Ovary (tissue), 9 donors: ENCODE measurements around the gene ASAP2. TPM values are rescaled to one million over a fixed set of nuclear protein-coding genes. Genes with fewer than 3 reads are reported as not detected.

ENCODE experiments used
- DNase-seq, 5 donors: peaks; one replicate each; pipeline ENCODE4 v3.0.0-alpha.2; 2019 to 2020
- H3K27ac ChIP-seq, 2 donors: fragments of 200-600 bp; one replicate each; pipeline versions ENCODE4 v1.5.1 to v1.8.0; 2019 to 2022
- H3K27me3 ChIP-seq: fragments of 200-600 bp; one replicate; pipeline ENCODE4 v1.8.0; 2022
- H3K36me3 ChIP-seq: fragments of 200-600 bp; sonication (generic); one replicate; pipeline ENCODE4 v1.5.1; 2019
- H3K4me1 ChIP-seq: one replicate; pipeline ENCODE4 v1.8.1; 2013; ENCODE audit warnings: mild to moderate bottlenecking, moderate library complexity; ENCODE audit not compliant: insufficient read depth
- H3K4me3 ChIP-seq: fragments of 200-600 bp; sonication (generic); one replicate; pipeline ENCODE4 v1.5.1; 2017
- H3K9me3 ChIP-seq, 2 donors: fragments of 200-600 bp in 1 of 2; sonication (generic) in 1 of 2; one replicate each; pipeline versions ENCODE4 v1.5.1 to v1.8.1; 2013 to 2019; ENCODE audit warnings: mild to moderate bottlenecking in 1 of 2, moderate library complexity in 1 of 2
- CTCF ChIP-seq, 3 donors: fragments of 450-650 bp in 2 of 3; fragments of 200-600 bp in 1 of 3; IDR thresholded peaks; one replicate each; pipeline versions ENCODE4 v1.5.1 to v1.8.0; 2016 to 2022; ENCODE audit warnings: antibody characterized with exemption in 3 of 3, mild to moderate bottlenecking in 1 of 3
- EP300 ChIP-seq: sonication (generic); formaldehyde crosslinking; IDR thresholded peaks from one replicate; pipeline ENCODE4 v1.6.1; 2017; ENCODE audit warnings: antibody characterized with exemption
- POLR2A ChIP-seq: fragments of 450-650 bp; IDR thresholded peaks from one replicate; pipeline ENCODE4 v1.6.1; 2017; ENCODE audit warnings: antibody characterized with exemption, mild to moderate bottlenecking, moderate library complexity
- WGBS, 3 donors: extraction: QIAGEN DNeasy Blood & Tissue Kit in 1 of 3; methylation state at CpG; one replicate each; pipeline versions ENCODE4 v1.1.5 to v1.1.7; 2013 to 2017; 5-methylcytosine and 5-hydroxymethylcytosine counted together
- intact Hi-C, 4 donors: fragments of 100-400 bp; cut with DNase I; formaldehyde crosslinking; loops; one replicate each; pipeline versions ENCODE4 v1.11.0 to v1.15.1; 2022 to 2023
- polyA plus RNA-seq, 2 donors: library from polyadenylated mRNA; stranded (reverse); fragments of 200-250 nt in 1 of 2; fragments of 350-450 nt in 1 of 2; fragmentation: Illumina TruSeq in 1 of 2; extraction: RNeasy Lipid Tissue Mini Kit (QIAGEN cat#74804) in 1 of 2; gene quantifications; one replicate each; pipeline ENCODE4 v1.2.3, GENCODE V29; 2013 to 2014
- total RNA-seq, 7 donors: library from RNA; depleted of rRNA in 2 of 7; stranded (reverse); fragments of >200 nt in 2 of 7; fragmentation: NEBNext Ultra II Directional in 3 of 7; extraction: Animal tissue kit (Norgen Biotek cat#: 25700) in 3 of 7; gene quantifications; one replicate each; pipeline versions ENCODE4 v1.1.0 to v1.2.4, GENCODE V29; 2016 to 2023
- donor health status: DM: no; HTN: no; CAD: no; lungs with moderate emphysema.
- donor health status: DM: no; HTN: no; CAD: no.
- donor health status: Bipolar disorder and iron deficiency.
- donor health status: DM: yes; HTN: yes; CAD: no.
- donor health status: DM: no; HTN: no; CAD: no.
- donor health status: DM: yes; HTN: yes; CAD: no.

ASAP2 gene
- total and polyA plus RNA-seq, 9 donors, result 10.3 to 22.7 (median 15.5) TPM

DNA sequence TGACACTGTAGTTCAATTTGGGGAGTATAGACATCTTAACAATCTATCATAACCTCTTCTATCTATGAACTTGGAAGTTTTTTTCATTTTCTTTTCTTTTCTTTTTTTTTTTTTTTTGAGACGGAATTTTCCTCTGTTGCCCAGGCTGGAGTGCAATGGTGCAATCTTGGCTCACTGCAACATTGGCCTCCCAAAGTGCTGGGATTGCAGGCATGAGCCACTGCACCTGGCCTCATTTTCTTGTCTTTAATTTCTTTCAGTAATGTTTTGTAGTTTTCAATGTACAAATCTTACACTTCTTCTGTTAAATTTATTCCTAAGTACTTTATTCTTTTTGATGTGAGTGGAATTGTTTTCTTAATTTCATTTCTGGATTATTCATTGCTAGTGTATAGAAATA, 14.6 kb downstream of the ASAP2 start:
- H3K4me1 ChIP-seq, result peaks cover 18% of the 10 kb centered on the region
- H3K27ac ChIP-seq, result no peak overlapping the region
- H3K36me3 ChIP-seq, result no peaks in the 10 kb centered on the region
- no peaks in the 10 kb centered on the region for H3K9me3 ChIP-seq
- intact Hi-C loops, result no loop called here
- no peaks in the 10 kb centered on the region for H3K27me3 ChIP-seq
- WGBS, 3 donors, result 33 to 48% (median 35%) methylated on average over 1 of the region's 1 CpG
- TF ChIP-seq POLR2A, result no peak
- TF ChIP-seq CTCF (IDR thresholded peaks at IDR 0.05), result no peak
- no peak for TF ChIP-seq EP300
- H3K4me3 ChIP-seq, result no peak overlapping the region
- peak in 1 of 5 donors; percentile 48 for DNase-seq

DNA sequence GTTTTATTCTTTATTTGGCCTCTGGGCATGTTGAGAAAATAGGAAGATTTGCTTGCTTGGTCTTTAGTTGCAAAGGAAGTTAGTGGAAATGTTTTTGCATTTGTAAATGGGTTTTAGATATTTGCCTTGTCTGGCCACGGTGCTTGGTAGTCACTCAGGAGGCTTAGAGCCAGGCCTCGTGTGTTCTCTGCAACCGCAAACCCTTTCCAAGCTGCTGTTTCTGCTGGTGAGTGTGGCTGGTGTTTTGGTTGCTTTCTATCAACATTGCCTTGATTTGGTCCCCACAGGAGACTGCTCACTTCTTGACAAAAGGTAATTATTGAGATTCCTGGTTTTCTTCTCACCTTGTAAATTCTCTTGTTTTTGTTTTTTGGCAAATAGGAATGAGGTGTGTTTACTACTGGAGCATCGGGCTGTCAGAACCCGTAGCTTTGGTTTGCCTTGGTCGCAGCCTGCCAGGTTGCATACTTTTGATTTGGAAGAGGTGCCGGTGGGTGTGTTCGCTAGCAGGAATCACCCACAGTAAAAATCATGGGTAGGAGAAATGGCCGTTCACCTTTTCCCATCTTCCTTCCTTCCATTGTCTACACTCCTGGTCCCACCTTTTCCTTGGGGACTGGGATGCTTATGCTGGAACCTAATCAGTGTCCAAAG, 15.8 kb downstream of the ASAP2 start:
- H3K4me3 ChIP-seq, result no peak overlapping the region
- intact Hi-C loops, result no loop called here
- TF ChIP-seq POLR2A, result no peak
- H3K36me3 ChIP-seq, result no peaks in the 10 kb centered on the region
- no peaks in the 10 kb centered on the region for H3K9me3 ChIP-seq
- peaks cover 22% of the 10 kb centered on the region for H3K4me1 ChIP-seq
- peak overlapping the region in 1 of 2 donors; percentile 27 for H3K27ac ChIP-seq
- 24 to 48% (median 37%) methylated on average over 9 of the region's 9 CpGs for WGBS, 3 donors
- DNase-seq, result no peak
- no peaks in the 10 kb centered on the region for H3K27me3 ChIP-seq

GRCh38 chr2:9222893-9223287, 16.3 kb downstream of the ASAP2 start:
- peak overlapping the region in 1 of 2 donors; percentile 27 for H3K27ac ChIP-seq
- no peak for TF ChIP-seq CTCF (IDR thresholded peaks at IDR 0.05)
- TF ChIP-seq EP300, result no peak
- TF ChIP-seq POLR2A, result no peak
- no peak for DNase-seq
- no peak overlapping the region for H3K4me3 ChIP-seq
- no peaks in the 10 kb centered on the region for H3K36me3 ChIP-seq
- no peaks in the 10 kb centered on the region for H3K9me3 ChIP-seq
- no peaks in the 10 kb centered on the region for H3K27me3 ChIP-seq
- H3K4me1 ChIP-seq, result peaks cover 22% of the 10 kb centered on the region
- intact Hi-C loops, result no loop called here
- WGBS, 3 donors, result 86 to 95% (median 91%) methylated on average over 2 of the region's 2 CpGs

GRCh38 chr2:9225806-9226205, 19.2 kb downstream of the ASAP2 start:
- WGBS, 3 donors, result 86 to 91% (median 87%) methylated on average over 10 of the region's 10 CpGs
- H3K27ac ChIP-seq, result no peak overlapping the region
- DNase-seq, result no peak
- H3K9me3 ChIP-seq, result no peaks in the 10 kb centered on the region
- intact Hi-C loops, result no loop called here
- peaks cover 27% of the 10 kb centered on the region for H3K4me1 ChIP-seq
- H3K27me3 ChIP-seq, result no peaks in the 10 kb centered on the region
- TF ChIP-seq EP300 (no peak), POLR2A (no peak), CTCF (IDR thresholded peaks at IDR 0.05) (no peak)
- no peak overlapping the region for H3K4me3 ChIP-seq
- H3K36me3 ChIP-seq, result no peaks in the 10 kb centered on the region

DNA sequence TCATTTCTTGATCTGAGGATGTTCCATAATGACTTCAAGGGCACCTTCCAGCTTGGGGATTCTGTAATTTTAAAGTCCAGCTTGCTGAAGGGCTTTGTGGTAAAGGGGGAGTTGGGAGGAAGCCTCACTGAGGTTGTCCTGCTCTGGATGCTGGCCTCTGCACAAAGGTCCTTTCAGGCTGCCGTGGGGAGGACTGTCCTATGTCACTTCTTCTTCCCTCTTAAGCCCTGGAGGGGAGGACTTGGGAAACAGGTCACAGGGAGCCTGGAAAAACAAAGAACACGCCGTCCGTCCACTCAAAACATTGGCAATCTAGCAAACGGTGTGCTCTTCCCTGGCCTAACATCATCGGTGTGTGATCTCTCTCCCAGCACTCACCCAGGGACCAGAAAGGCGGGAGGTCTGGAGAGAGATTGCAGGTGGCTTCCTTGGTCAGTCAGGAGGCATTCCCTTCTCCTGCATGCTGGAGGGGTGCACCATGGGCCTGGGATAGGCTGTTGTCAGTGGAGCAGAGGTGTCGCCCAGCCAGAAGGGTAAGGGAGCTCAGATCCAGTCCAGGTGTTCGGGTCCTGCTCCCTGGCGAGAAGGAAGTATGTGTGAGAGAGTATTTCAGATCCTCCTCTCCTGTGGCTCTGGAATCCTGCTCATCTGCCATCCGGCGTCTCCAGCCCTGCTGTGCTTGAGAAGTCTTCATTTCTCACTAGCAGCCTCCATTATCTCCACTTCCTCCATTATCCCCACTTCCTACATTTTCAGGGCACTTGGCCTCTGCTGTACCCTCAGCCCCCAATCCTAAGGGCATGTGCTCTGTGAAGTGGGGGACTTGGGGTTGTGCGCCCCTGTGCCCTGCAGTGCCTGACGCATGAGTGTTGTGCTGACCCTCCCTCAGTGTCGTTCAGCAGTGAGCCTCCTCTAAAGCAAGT, 20.1 kb downstream of the ASAP2 start:
- intact Hi-C loops, result no loop called here
- Histone ChIP-seq H3K27ac (no peak overlapping the region), H3K9me3 (no peaks in the 10 kb centered on the region), H3K4me1 (peaks cover 36% of the 10 kb centered on the region), H3K36me3 (no peaks in the 10 kb centered on the region), H3K4me3 (no peak overlapping the region), H3K27me3 (no peaks in the 10 kb centered on the region)
- DNase-seq, result no peak
- 74 to 86% (median 79%) methylated on average over 15 of the region's 15 CpGs for WGBS, 3 donors
- TF ChIP-seq POLR2A (no peak), CTCF (IDR thresholded peaks at IDR 0.05) (no peak), EP300 (no peak)
